HEK293 (cell line): Measurements from ENCODE around the gene INKA1.
"Not testable (repeated sequence)": the region's sequence is repeated elsewhere in the genome, so short reads cannot be mapped to it uniquely, and the experiment has no call there.

Source experiments
- CTCF ChIA-PET: fragments of 350-600 bp; formaldehyde crosslinking; extraction: SDS; loops from one replicate; lab custom pipeline; 2021; ENCODE audit warnings: antibody characterized with exemption; lab: Yijun Ruan, JAX
- POLR2A ChIA-PET: fragments of 300-600 bp; formaldehyde crosslinking; extraction: SDS; loops from one replicate; lab custom pipeline; 2020; ENCODE audit warnings: antibody characterized with exemption, inconsistent platforms; lab: Yijun Ruan, JAX
- H3K27ac ChIP-seq: fragments of 200-500 bp; sonication (Bioruptor generic); 2 replicates; pipeline ENCODE4 v1.5.1; 2014; ENCODE audit warnings: low read depth, low read length, control low read depth, inconsistent platforms; ENCODE audit errors: extremely low read depth
- H3K36me3 ChIP-seq, 2 experiments: fragments of 200-500 bp in 1 of 2; sonication (Bioruptor generic) in 1 of 2; 1 replicate in 1 of 2; 2 replicates in 1 of 2; pipeline ENCODE4 v1.5.1; 2014 to 2017; ENCODE audit warnings: inconsistent platforms in 2 of 2, low read length in 2 of 2; ENCODE audit not compliant: control insufficient read depth in 2 of 2, insufficient read depth in 1 of 2
- H3K4me1 ChIP-seq: fragments of 200-500 bp; sonication (Bioruptor generic); 2 replicates; pipeline ENCODE4 v1.5.1; 2014; ENCODE audit warnings: mild to moderate bottlenecking, low read length, inconsistent platforms; ENCODE audit not compliant: control insufficient read depth, insufficient read depth
- H3K4me3 ChIP-seq: 2 replicates; pipeline ENCODE4 v1.5.1; 2011; ENCODE audit warnings: low read depth, mild to moderate bottlenecking, control low read depth, low read length, moderate library complexity
- H3K9me3 ChIP-seq: fragments of 200-500 bp; sonication (Bioruptor generic); 2 replicates; pipeline ENCODE4 v1.5.1; 2014; ENCODE audit warnings: low read depth, low read length, inconsistent platforms; ENCODE audit not compliant: control insufficient read depth, insufficient read depth
- GLI4 ChIP-seq: fragments of 450-650 bp; formaldehyde crosslinking; IDR thresholded peaks from 2 replicates; pipeline ENCODE4 v1.5.1; 2016; ENCODE audit warnings: missing biosample characterization, missing genetic modification characterization
- MZF1 ChIP-seq: fragments of 450-650 bp; formaldehyde crosslinking; IDR thresholded peaks from 2 replicates; pipeline ENCODE4 v1.5.1; 2017; ENCODE audit warnings: missing biosample characterization, missing genetic modification characterization, borderline replicate concordance
- SALL2 ChIP-seq: fragments of 450-650 bp; formaldehyde crosslinking; IDR thresholded peaks from 2 replicates; pipeline ENCODE4 v1.5.0; 2017; ENCODE audit warnings: missing biosample characterization, mild to moderate bottlenecking, missing genetic modification characterization, borderline replicate concordance
- SETDB1 ChIP-seq: IDR thresholded peaks from one replicate; pipeline ENCODE4 v1.6.1; 2017; ENCODE audit warnings: mild to moderate bottlenecking, low read length, moderate library complexity, mixed read lengths; ENCODE audit not compliant: insufficient read length
- WT1 ChIP-seq: fragments of 450-650 bp; formaldehyde crosslinking; IDR thresholded peaks from 2 replicates; pipeline ENCODE4 v1.5.1; 2016; ENCODE audit warnings: missing biosample characterization, missing genetic modification characterization
- ZBTB17 ChIP-seq: fragments of 450-650 bp; formaldehyde crosslinking; IDR thresholded peaks from 2 replicates; pipeline ENCODE4 v1.5.1; 2016; ENCODE audit warnings: missing biosample characterization, missing genetic modification characterization
- ZBTB49 ChIP-seq: fragments of 450-650 bp; formaldehyde crosslinking; IDR thresholded peaks from 2 replicates; pipeline ENCODE4 v1.5.1; 2016; ENCODE audit warnings: missing biosample characterization, missing genetic modification characterization, low read depth
- ZNF221 ChIP-seq: fragments of 450-650 bp; formaldehyde crosslinking; IDR thresholded peaks from 2 replicates; pipeline ENCODE4 v1.5.1; 2017; ENCODE audit warnings: missing biosample characterization, missing genetic modification characterization, borderline replicate concordance
- ZNF341 ChIP-seq: fragments of 450-650 bp; formaldehyde crosslinking; IDR thresholded peaks from 2 replicates; pipeline ENCODE4; 2016; ENCODE audit warnings: low read depth, missing biosample characterization, missing genetic modification characterization
- ZNF398 ChIP-seq: fragments of 450-650 bp; formaldehyde crosslinking; IDR thresholded peaks from 2 replicates; pipeline ENCODE4 v1.5.1; 2017; ENCODE audit warnings: missing biosample characterization, missing genetic modification characterization
- ZNF433 ChIP-seq: fragments of 450-650 bp; formaldehyde crosslinking; IDR thresholded peaks from 2 replicates; pipeline ENCODE4 v1.5.1; 2016; ENCODE audit warnings: missing biosample characterization, missing genetic modification characterization, low read depth
- ZNF449 ChIP-seq: fragments of 450-650 bp; formaldehyde crosslinking; IDR thresholded peaks from 2 replicates; pipeline ENCODE4 v1.5.1; 2017; ENCODE audit warnings: missing biosample characterization, mild to moderate bottlenecking, missing genetic modification characterization, moderate library complexity
- ZNF473 ChIP-seq: fragments of 450-650 bp; formaldehyde crosslinking; IDR thresholded peaks from 2 replicates; pipeline ENCODE4 v1.5.1; 2017; ENCODE audit warnings: missing biosample characterization, missing genetic modification characterization
- ZNF530 ChIP-seq: fragments of 450-650 bp; formaldehyde crosslinking; IDR thresholded peaks from 2 replicates; pipeline ENCODE4 v1.5.1; 2016; ENCODE audit warnings: low read depth, missing biosample characterization, missing genetic modification characterization
- ZNF560 ChIP-seq: fragments of 450-650 bp; formaldehyde crosslinking; IDR thresholded peaks from 2 replicates; pipeline ENCODE4 v1.5.1; 2017; ENCODE audit warnings: missing biosample characterization, missing genetic modification characterization, borderline replicate concordance
- ZNF585B ChIP-seq: fragments of 450-650 bp; formaldehyde crosslinking; IDR thresholded peaks from 2 replicates; pipeline ENCODE4 v1.5.1; 2016; ENCODE audit warnings: missing biosample characterization, missing genetic modification characterization
- ZNF623 ChIP-seq: fragments of 450-650 bp; formaldehyde crosslinking; IDR thresholded peaks from 2 replicates; pipeline ENCODE4 v1.5.1; 2016; ENCODE audit warnings: missing biosample characterization, missing genetic modification characterization
- ZNF664 ChIP-seq: fragments of 450-650 bp; formaldehyde crosslinking; IDR thresholded peaks from 2 replicates; pipeline ENCODE4 v1.5.1; 2016; ENCODE audit warnings: missing biosample characterization, missing genetic modification characterization
- ZNF792 ChIP-seq: fragments of 450-650 bp; formaldehyde crosslinking; IDR thresholded peaks from 2 replicates; pipeline ENCODE4 v1.5.1; 2016; ENCODE audit warnings: missing biosample characterization, missing genetic modification characterization
- TF ChIP-seq, protein P1 (sequence below): fragments of 450-650 bp; formaldehyde crosslinking; IDR thresholded peaks from 2 replicates; pipeline ENCODE4 v1.5.1; 2016; ENCODE audit warnings: missing biosample characterization, missing genetic modification characterization
- TF ChIP-seq, protein P2 (sequence below): fragments of 450-650 bp; formaldehyde crosslinking; IDR thresholded peaks from 2 replicates; pipeline ENCODE4 v1.5.1; 2016; ENCODE audit warnings: missing biosample characterization, missing genetic modification characterization, borderline replicate concordance
- TF ChIP-seq, protein P3 (sequence below): fragments of 450-650 bp; formaldehyde crosslinking; IDR thresholded peaks from 2 replicates; pipeline ENCODE4 v1.5.1; 2017; ENCODE audit warnings: missing biosample characterization, missing genetic modification characterization

The INKA1 gene

DNA sequence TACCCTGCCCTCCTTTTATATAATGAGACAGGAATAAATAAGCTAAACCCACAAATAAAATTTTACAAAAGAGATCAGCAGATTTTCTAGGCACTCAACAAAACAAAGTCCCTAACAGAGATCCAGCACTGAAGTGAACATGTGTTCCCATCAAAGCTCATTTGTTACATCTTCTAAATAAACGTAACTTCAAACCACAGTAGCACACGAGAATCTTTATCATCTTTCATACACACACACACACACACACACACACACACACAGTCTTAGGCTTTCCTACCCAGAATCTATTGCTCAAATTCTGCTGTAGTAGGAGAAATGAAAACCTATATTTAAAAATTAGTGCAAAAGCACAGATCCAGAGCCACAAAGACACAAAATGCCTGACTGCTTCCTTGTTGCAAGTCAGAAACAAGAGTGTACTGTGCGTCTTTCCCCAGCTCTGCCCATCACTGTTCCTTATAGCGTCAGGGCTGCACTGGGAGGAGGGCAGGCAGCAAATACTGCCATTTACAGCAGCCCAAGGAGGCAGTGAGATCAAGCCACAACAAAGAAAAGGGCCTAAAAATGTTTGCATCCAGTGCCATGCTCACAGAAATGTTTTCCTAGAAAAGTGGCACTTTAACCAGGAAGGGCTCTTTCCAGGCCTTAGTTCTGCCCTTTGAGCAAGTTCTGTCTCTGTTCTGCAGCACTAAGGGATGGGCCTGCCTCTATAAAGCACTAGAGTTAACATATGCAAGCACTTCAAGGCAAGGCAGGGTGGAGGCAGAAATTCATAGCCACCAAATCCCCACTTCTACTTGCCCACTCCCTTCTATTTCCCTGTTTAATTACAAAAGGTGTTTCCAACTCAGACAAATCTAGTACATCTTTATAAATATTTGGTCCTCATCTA lies 22.7 kb upstream of the INKA1 start:
- no peak overlapping the region for H3K27ac ChIP-seq
- no peaks in the 10 kb centered on the region for H3K4me1 ChIP-seq
- CTCF ChIA-PET, result interaction anchor here (0.6 kb wide), 1 partner anchor 79 kb away, joined by 3 read pairs; no protein-coding TSS in a partner anchor
- H3K4me3 ChIP-seq, result no peak overlapping the region
- no peaks in the 10 kb centered on the region for H3K9me3 ChIP-seq
- TF ChIP-seq, protein P1, sequence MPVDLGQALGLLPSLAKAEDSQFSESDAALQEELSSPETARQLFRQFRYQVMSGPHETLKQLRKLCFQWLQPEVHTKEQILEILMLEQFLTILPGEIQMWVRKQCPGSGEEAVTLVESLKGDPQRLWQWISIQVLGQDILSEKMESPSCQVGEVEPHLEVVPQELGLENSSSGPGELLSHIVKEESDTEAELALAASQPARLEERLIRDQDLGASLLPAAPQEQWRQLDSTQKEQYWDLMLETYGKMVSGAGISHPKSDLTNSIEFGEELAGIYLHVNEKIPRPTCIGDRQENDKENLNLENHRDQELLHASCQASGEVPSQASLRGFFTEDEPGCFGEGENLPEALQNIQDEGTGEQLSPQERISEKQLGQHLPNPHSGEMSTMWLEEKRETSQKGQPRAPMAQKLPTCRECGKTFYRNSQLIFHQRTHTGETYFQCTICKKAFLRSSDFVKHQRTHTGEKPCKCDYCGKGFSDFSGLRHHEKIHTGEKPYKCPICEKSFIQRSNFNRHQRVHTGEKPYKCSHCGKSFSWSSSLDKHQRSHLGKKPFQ (tag by site-specific recombination), result no peak
- TF ChIP-seq ZNF560 (no peak), SALL2 (no peak), ZNF585B (no peak), ZNF473 (tag by site-specific recombination) (no peak), ZNF433 (tag by site-specific recombination) (no peak), GLI4 (tag by site-specific recombination) (no peak), ZNF623 (no peak), ZNF398 (tag by site-specific recombination) (no peak), ZNF664 (no peak), ZNF530 (tag by site-specific recombination) (no peak), ZNF221 (tag by site-specific recombination) (no peak), ZNF341 (tag by site-specific recombination) (no peak), ZBTB17 (0 out of 2 replicates have a peak, but pooled peaks have one; percentile 14), ZBTB49 (tag by site-specific recombination) (no peak), ZNF449 (tag by site-specific recombination) (no peak), ZNF792 (tag by site-specific recombination) (no peak), MZF1 (tag by site-specific recombination) (0 out of 2 replicates have a peak, but pooled peaks have one; percentile 34), SETDB1 (no peak), WT1 (tag by site-specific recombination) (no peak)
- TF ChIP-seq, protein P2, sequence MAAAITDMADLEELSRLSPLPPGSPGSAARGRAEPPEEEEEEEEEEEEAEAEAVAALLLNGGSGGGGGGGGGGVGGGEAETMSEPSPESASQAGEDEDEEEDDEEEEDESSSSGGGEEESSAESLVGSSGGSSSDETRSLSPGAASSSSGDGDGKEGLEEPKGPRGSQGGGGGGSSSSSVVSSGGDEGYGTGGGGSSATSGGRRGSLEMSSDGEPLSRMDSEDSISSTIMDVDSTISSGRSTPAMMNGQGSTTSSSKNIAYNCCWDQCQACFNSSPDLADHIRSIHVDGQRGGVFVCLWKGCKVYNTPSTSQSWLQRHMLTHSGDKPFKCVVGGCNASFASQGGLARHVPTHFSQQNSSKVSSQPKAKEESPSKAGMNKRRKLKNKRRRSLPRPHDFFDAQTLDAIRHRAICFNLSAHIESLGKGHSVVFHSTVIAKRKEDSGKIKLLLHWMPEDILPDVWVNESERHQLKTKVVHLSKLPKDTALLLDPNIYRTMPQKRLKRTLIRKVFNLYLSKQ (tag by site-specific recombination), result no peak
- TF ChIP-seq, protein P3, sequence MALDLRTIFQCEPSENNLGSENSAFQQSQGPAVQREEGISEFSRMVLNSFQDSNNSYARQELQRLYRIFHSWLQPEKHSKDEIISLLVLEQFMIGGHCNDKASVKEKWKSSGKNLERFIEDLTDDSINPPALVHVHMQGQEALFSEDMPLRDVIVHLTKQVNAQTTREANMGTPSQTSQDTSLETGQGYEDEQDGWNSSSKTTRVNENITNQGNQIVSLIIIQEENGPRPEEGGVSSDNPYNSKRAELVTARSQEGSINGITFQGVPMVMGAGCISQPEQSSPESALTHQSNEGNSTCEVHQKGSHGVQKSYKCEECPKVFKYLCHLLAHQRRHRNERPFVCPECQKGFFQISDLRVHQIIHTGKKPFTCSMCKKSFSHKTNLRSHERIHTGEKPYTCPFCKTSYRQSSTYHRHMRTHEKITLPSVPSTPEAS (tag by site-specific recombination), result peak; percentile 71
- TF ChIP-seq, all 188 proteins: peak for 3
- POLR2A ChIA-PET, result no interaction called here
- H3K36me3 ChIP-seq, result peaks cover 0 to 57% of the 10 kb centered on the region in 2 experiments; a peak in 2 of 3 replicates

DNA sequence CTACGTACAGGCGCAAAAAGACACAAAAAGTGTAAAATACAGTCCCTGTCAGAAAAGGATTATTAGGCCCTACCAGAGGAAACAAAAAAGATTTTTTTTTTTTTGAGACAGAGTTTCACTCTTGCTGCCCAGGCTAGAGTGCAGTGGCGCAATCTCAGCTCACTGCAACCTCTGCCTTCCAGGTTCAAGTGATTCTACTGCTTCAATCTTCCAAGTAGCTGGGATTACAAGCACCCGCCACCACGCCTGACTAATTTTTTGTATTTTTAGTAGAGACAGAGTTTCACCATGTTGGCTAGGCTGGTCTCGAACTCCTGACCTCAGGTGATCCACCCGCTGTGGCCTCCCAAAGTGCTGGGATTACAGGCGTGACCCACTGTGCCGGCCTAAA lies 22.1 kb upstream of the INKA1 start:
- H3K4me1 ChIP-seq, POLR2A ChIA-PET, H3K27ac ChIP-seq, H3K9me3 ChIP-seq, H3K4me3 ChIP-seq, CTCF ChIA-PET: not testable (repeated sequence)
- H3K36me3 ChIP-seq, result peaks cover 0 to 52% of the 10 kb centered on the region in 2 experiments; a peak in 2 of 3 replicates
